HG03025 (cell line): ENCODE measurements around the gene APRT.
"Not testable (repeated sequence)": the region's sequence is repeated elsewhere in the genome, so short reads cannot be mapped to it uniquely, and the experiment has no call there.

Experiments
- ATAC-seq: cut with Tn5 transposase; IDR thresholded peaks from one replicate; pipeline ENCODE4 v1.9.1; 2021; ENCODE audit warnings: mild to moderate bottlenecking, moderate library complexity; ENCODE audit not compliant: unreplicated experiment, low FRiP score

Gene APRT

GRCh38 chr16:88824256-88825077, 12.7 kb upstream of the APRT start:
- ATAC-seq, result no peak

- not testable (repeated sequence) for ATAC-seq
Measured at GRCh38 chr16:88823646-88824045, 11.9 kb upstream of the APRT start.

- no peak for ATAC-seq
Measured at GRCh38 chr16:88822281-88823040, 10.7 kb upstream of the APRT start.

GRCh38 chr16:88821168-88821850, 9.6 kb upstream of the APRT start:
- no peak for ATAC-seq

- ATAC-seq, result no peak
Measured at GRCh38 chr16:88820385-88821025, 8.8 kb upstream of the APRT start.

- ATAC-seq, result no peak
Measured at GRCh38 chr16:88819126-88819525, 7.4 kb upstream of the APRT start.

GRCh38 chr16:88818575-88818874, 6.8 kb upstream of the APRT start:
- ATAC-seq, result no peak

GRCh38 chr16:88817785-88818574, 6.3 kb upstream of the APRT start:
- ATAC-seq, result no peak

- no peak for ATAC-seq
Measured at GRCh38 chr16:88816736-88817535, 5.2 kb upstream of the APRT start.

- no peak for ATAC-seq
Measured at GRCh38 chr16:88815901-88816589, 4.3 kb upstream of the APRT start.

- no peak for ATAC-seq
Measured at GRCh38 chr16:88815227-88815626, 3.5 kb upstream of the APRT start.

GRCh38 chr16:88814144-88814502, 2.4 kb upstream of the APRT start:
- no peak for ATAC-seq

- ATAC-seq, result no peak
Measured at GRCh38 chr16:88813269-88814143, 1.8 kb upstream of the APRT start.

GRCh38 chr16:88812513-88813268, 963 bp upstream of the APRT start:
- ATAC-seq, result no peak

- peak; percentile 35 for ATAC-seq
Measured at GRCh38 chr16:88810912-88811768, 588 bp downstream of the APRT start.

- ATAC-seq, result no peak
Measured at GRCh38 chr16:88810166-88810911, 1.4 kb downstream of the APRT start.
